GM23338 (cell line): Measurements from ENCODE around the gene PTPN6. TPM values are rescaled to one million over a fixed set of nuclear protein-coding genes. Genes with fewer than 3 reads are reported as not detected.

Experiments
- ATAC-seq: fragments of 200-7000 bp; cut with Tn5 transposase; 3 replicates; pipeline ENCODE4 v1.9.1; 2020
- DNase-seq: peaks from one replicate; pipeline ENCODE4 v3.0.0-alpha.2; 2015; ENCODE audit warnings: low spot score
- H2AFZ ChIP-seq: fragments of 200-600 bp; sonication (generic); 2 replicates; pipeline ENCODE4 v1.8.0; 2016; ENCODE audit warnings: antibody characterized with exemption, mild to moderate bottlenecking, moderate library complexity
- H3F3A ChIP-seq: fragments of 200-600 bp; sonication (generic); replicated peaks from 2 replicates; pipeline ENCODE4 v1.8.0; 2017; ENCODE audit warnings: antibody characterized with exemption, mixed run types, low read depth
- H3K27ac ChIP-seq: fragments of 200-600 bp; sonication (generic); 2 replicates; pipeline ENCODE4 v1.6.1; 2016; ENCODE audit warnings: low read depth
- H3K27me3 ChIP-seq: fragments of 200-600 bp; sonication (generic); 2 replicates; pipeline ENCODE4 v1.8.0; 2016; ENCODE audit warnings: mild to moderate bottlenecking, mixed run types, moderate library complexity; ENCODE audit not compliant: insufficient read depth
- H3K36me3 ChIP-seq: fragments of 200-600 bp; sonication (generic); 2 replicates; pipeline ENCODE4 v1.8.0; 2016; ENCODE audit warnings: mild to moderate bottlenecking; ENCODE audit not compliant: insufficient read depth
- H3K4me1 ChIP-seq: fragments of 200-600 bp; sonication (generic); 2 replicates; pipeline ENCODE4 v1.8.0; 2016; ENCODE audit warnings: mild to moderate bottlenecking, moderate library complexity; ENCODE audit not compliant: insufficient read depth
- H3K4me2 ChIP-seq: fragments of 200-600 bp; sonication (generic); 2 replicates; pipeline ENCODE4 v1.7.1; 2017; ENCODE audit warnings: mixed run types
- H3K4me3 ChIP-seq: fragments of 200-600 bp; sonication (generic); 2 replicates; pipeline ENCODE4 v1.6.1; 2016; ENCODE audit warnings: mixed run types
- H3K79me2 ChIP-seq: fragments of 200-600 bp; sonication (generic); replicated peaks from 2 replicates; pipeline ENCODE4 v1.8.0; 2017; ENCODE audit warnings: mild to moderate bottlenecking; ENCODE audit not compliant: insufficient read depth
- H3K9me2 ChIP-seq: fragments of 200-600 bp; sonication (generic); 2 replicates; pipeline ENCODE4 v1.8.0; 2017; ENCODE audit not compliant: insufficient read depth
- H4K20me1 ChIP-seq: fragments of 200-600 bp; sonication (generic); replicated peaks from 2 replicates; pipeline ENCODE4 v1.8.0; 2017; ENCODE audit warnings: mild to moderate bottlenecking; ENCODE audit not compliant: insufficient read depth
- H3K27ac Mint-ChIP-seq: 2 replicates; pipeline ENCODE4 v1.8.0; 2020; ENCODE audit warnings: inconsistent platforms, mild to moderate bottlenecking, moderate library complexity, mixed read lengths
- H3K27me3 Mint-ChIP-seq: 3 replicates; pipeline ENCODE4 v1.8.0; 2022; ENCODE audit warnings: low read depth, mild to moderate bottlenecking, moderate library complexity, mixed read lengths, inconsistent platforms; ENCODE audit not compliant: insufficient read depth, poor library complexity
- H3K36me3 Mint-ChIP-seq: 3 replicates; pipeline ENCODE4 v1.8.0; 2021; ENCODE audit warnings: low read depth, mild to moderate bottlenecking, inconsistent platforms, moderate library complexity, mixed read lengths
- H3K4me1 Mint-ChIP-seq: 3 replicates; pipeline ENCODE4 v1.8.0; 2020; ENCODE audit warnings: mild to moderate bottlenecking, inconsistent platforms, mixed read lengths
- H3K4me3 Mint-ChIP-seq: 3 replicates; pipeline ENCODE4 v1.8.0; 2021; ENCODE audit warnings: moderate library complexity, mild to moderate bottlenecking, inconsistent platforms, mixed read lengths
- H3K9me3 Mint-ChIP-seq: 3 replicates; pipeline ENCODE4 v1.8.0; 2020; ENCODE audit warnings: moderate library complexity, mild to moderate bottlenecking, inconsistent platforms, mixed read lengths
- CTCF ChIP-seq, 2 experiments: fragments of 200-600 bp in 1 of 2; sonication (generic) in 1 of 2; conservative IDR thresholded peaks; 2 replicates each; pipeline versions ENCODE4 v1.5.1 to v1.6.1; 2016 to 2017; ENCODE audit warnings: antibody characterized with exemption in 2 of 2, low read depth in 2 of 2, mild to moderate bottlenecking in 2 of 2, moderate library complexity in 1 of 2
- POLR2AphosphoS5 ChIP-seq: IDR thresholded peaks from 2 replicates; pipeline ENCODE4 v1.6.1; 2016; ENCODE audit warnings: antibody characterized with exemption, low read depth
- ZNF331 ChIP-seq: fragments of 250-450 bp; sonication (Bioruptor Pico); IDR thresholded peaks from 2 replicates; pipeline ENCODE4 v1.5.0; 2020; ENCODE audit warnings: low read depth, mild to moderate bottlenecking, moderate library complexity
- ZNF462 ChIP-seq: fragments of 250-450 bp; sonication (Bioruptor Pico); IDR thresholded peaks from 2 replicates; pipeline ENCODE4 v1.5.0; 2020; ENCODE audit warnings: mild to moderate bottlenecking, moderate library complexity
- polyA plus RNA-seq: library from polyadenylated mRNA; unstranded; fragments of >200 nt; fragmentation: Nextera tagmentation; extraction: Ambion mirVana; gene quantifications from 2 replicates; pipeline ENCODE4 v1.2.1, GENCODE V29; 2016
- total RNA-seq: library from RNA; depleted of rRNA; stranded (reverse); fragments of >200 nt; shearing (Covaris generic); gene quantifications from 2 replicates; pipeline ENCODE4 v1.2.3, GENCODE V29; 2014

PTPN6 gene
- total and polyA plus RNA-seq, 2 experiments from 2014 or later = 25.3 to 35.4 TPM

- TF ChIP-seq ZNF462 (CRISPR knock-in tag) = no peak
These were observed 18.4 kb upstream of the PTPN6 start (continued) for GRCh38 chr12:6932766-6933165.

GRCh38 chr12:6934110-6934509 lies 17.0 kb upstream of the PTPN6 start:
- Mint-ChIP-seq H3K36me3 (peaks cover 67% of the 10 kb centered on the region), H3K9me3 (peaks cover 1% of the 10 kb centered on the region; the same call in 1 of the 3 replicates), H3K27ac (no peak overlapping the region), H3K27me3 (peaks cover 17% of the 10 kb centered on the region), H3K4me1 (peaks cover 45% of the 10 kb centered on the region), H3K4me3 (no peak overlapping the region; the same call in 2 of the 3 replicates)
- H4K20me1 ChIP-seq = peaks cover 38% of the 10 kb centered on the region
- TF ChIP-seq ZNF331 (CRISPR knock-in tag) (no peak), CTCF (conservative IDR thresholded peaks at IDR 0.05; ENCODE audit: low read depth in 2 of 2) (no peak), POLR2AphosphoS5 (no peak)
- H3K36me3 ChIP-seq = peaks cover 17% of the 10 kb centered on the region
- peaks cover 29% of the 10 kb centered on the region for H3K4me1 ChIP-seq
- H3K27ac ChIP-seq = no peak overlapping the region
- H3K4me2 ChIP-seq = no peak overlapping the region
- H3K4me3 ChIP-seq = no peak overlapping the region
- DNase-seq = no peak
- H3K79me2 ChIP-seq = peaks cover 45% of the 10 kb centered on the region
- peaks cover 39% of the 10 kb centered on the region for H3F3A ChIP-seq
- no peak for ATAC-seq
- no peaks in the 10 kb centered on the region for H3K27me3 ChIP-seq
- H2AFZ ChIP-seq = no peak overlapping the region
- H3K9me2 ChIP-seq = no peaks in the 10 kb centered on the region
